Endothelial cell of umbilical vein (primary cell): ENCODE data around the gene JADE3. TPM values are rescaled to one million over a fixed set of nuclear protein-coding genes. Genes with fewer than 3 reads are reported as not detected.

Experiments used
- BruUV-seq: library from RNA; stranded (reverse); fragments of 400-500 nt; replicated peaks from 2 replicates; lab custom pipeline; 2021; lab: Mats Ljungman, UMichigan
- CTCF ChIA-PET: fragments of 300-600, 350-600 bp; sonication (Branson Sonifier 250); formaldehyde crosslinking; loops from one replicate; lab custom pipeline; 2021; ENCODE audit warnings: antibody characterized with exemption, inconsistent platforms; lab: Charles Lee
- POLR2A ChIA-PET: fragments of 300-600, 350-600 bp; sonication (Branson Sonifier 250); formaldehyde crosslinking; loops from one replicate; lab custom pipeline; 2021; ENCODE audit warnings: antibody characterized with exemption, inconsistent platforms; lab: Charles Lee
- DNase-seq: peaks from one replicate; pipeline ENCODE4 v3.0.0-alpha.2; 2011; ENCODE audit warnings: low read depth, low spot score
- FAIRE-seq: peaks from 2 replicates; lab custom pipeline; 2011; peaks lifted over from hg19 to GRCh38; lab: Jason Lieb, UNC
- H2AFZ ChIP-seq: 2 replicates; pipeline ENCODE4 v1.6.0; 2012; ENCODE audit warnings: low read depth, low read length, control low read depth, inconsistent platforms
- H3K27ac ChIP-seq: 2 replicates; pipeline ENCODE4 v1.5.1; 2011; ENCODE audit warnings: low read depth, mild to moderate bottlenecking, control low read depth, low read length, moderate library complexity; ENCODE audit not compliant: insufficient read depth
- H3K27me3 ChIP-seq, 2 experiments: 2 replicates each; pipeline versions ENCODE4 v1.6.0 to v1.6.1; 2011; ENCODE audit warnings: low read length in 2 of 2, mixed read lengths in 1 of 2; ENCODE audit not compliant: control insufficient read depth in 2 of 2, insufficient read depth in 2 of 2
- H3K36me3 ChIP-seq, 2 experiments: 2 replicates in 1 of 2; 3 replicates in 1 of 2; pipeline ENCODE4 v1.5.1; 2011; ENCODE audit warnings: low read length in 2 of 2, mild to moderate bottlenecking in 1 of 2, moderate library complexity in 1 of 2; ENCODE audit not compliant: control insufficient read depth in 2 of 2, insufficient read depth in 2 of 2; ENCODE audit errors: extremely low read depth in 1 of 2
- H3K4me1 ChIP-seq: 3 replicates; pipeline ENCODE4 v1.5.1; 2011; ENCODE audit warnings: mild to moderate bottlenecking, low read length; ENCODE audit not compliant: control insufficient read depth, insufficient read depth; ENCODE audit errors: extremely low read depth
- H3K4me2 ChIP-seq: 2 replicates; pipeline ENCODE4 v1.6.1; 2011; ENCODE audit warnings: low read length, control low read depth, mixed read lengths; ENCODE audit not compliant: insufficient read depth
- H3K4me3 ChIP-seq, 3 experiments: fragments of 200-600 bp in 1 of 3; sonication (generic), shearing (Covaris generic) in 1 of 3; replicated peaks in 1 of 3; 2 replicates each; pipeline ENCODE4 v1.5.1; 2011 to 2016; ENCODE audit warnings: control low read depth in 3 of 3, low read length in 3 of 3, mild to moderate bottlenecking in 2 of 3, inconsistent platforms in 1 of 3, low read depth in 1 of 3, moderate library complexity in 1 of 3; ENCODE audit not compliant: insufficient read depth in 1 of 3
- H3K79me2 ChIP-seq: 2 replicates; pipeline ENCODE4 v1.6.0; 2012; ENCODE audit warnings: low read length, inconsistent platforms; ENCODE audit not compliant: control insufficient read depth, insufficient read depth
- H3K9ac ChIP-seq: replicated peaks from 2 replicates; pipeline ENCODE3; 2011; ENCODE audit warnings: low read length, control low read depth; ENCODE audit not compliant: insufficient read depth; ENCODE audit errors: extremely low read depth
- H3K9me1 ChIP-seq: replicated peaks from 3 replicates; pipeline ENCODE4 v1.6.0; 2011; ENCODE audit warnings: mild to moderate bottlenecking, low read length; ENCODE audit not compliant: control insufficient read depth, insufficient read depth; ENCODE audit errors: extremely low read depth
- H3K9me3 ChIP-seq: replicated peaks from 2 replicates; pipeline ENCODE4 v1.5.1; 2012; ENCODE audit warnings: low read length, inconsistent platforms; ENCODE audit not compliant: control insufficient read depth, insufficient read depth
- H4K20me1 ChIP-seq: replicated peaks from 2 replicates; pipeline ENCODE3; 2011; ENCODE audit warnings: mild to moderate bottlenecking, low read length; ENCODE audit not compliant: control insufficient read depth, insufficient read depth; ENCODE audit errors: extremely low read depth
- CTCF ChIP-seq, 2 donors: IDR thresholded peaks; 1 replicate in 1 of 2; 2 replicates in 1 of 2; pipeline ENCODE4 v1.5.1; 2011; ENCODE audit warnings: low read length in 2 of 2, mild to moderate bottlenecking in 2 of 2, moderate library complexity in 2 of 2, control low read depth in 1 of 2, inconsistent platforms in 1 of 2, low read depth in 1 of 2; ENCODE audit not compliant: insufficient read depth in 1 of 2; ENCODE audit errors: extremely low read depth in 1 of 2
- EZH2 ChIP-seq: IDR thresholded peaks from 2 replicates; pipeline ENCODE4 v1.6.1; 2012; ENCODE audit warnings: borderline replicate concordance, low read depth, mild to moderate bottlenecking, moderate library complexity, low read length, inconsistent platforms; ENCODE audit not compliant: severe bottlenecking
- FOS ChIP-seq: IDR thresholded peaks from 2 replicates; pipeline ENCODE4 v1.6.1; 2011; ENCODE audit warnings: mild to moderate bottlenecking, low read length, moderate library complexity, borderline replicate concordance; ENCODE audit not compliant: insufficient read depth
- GATA2 ChIP-seq: IDR thresholded peaks from 2 replicates; pipeline ENCODE4 v1.7.0; 2011; ENCODE audit warnings: low read depth, mild to moderate bottlenecking, moderate library complexity, mixed read lengths, low read length; ENCODE audit not compliant: insufficient read length, insufficient read depth
- JUN ChIP-seq: IDR thresholded peaks from 2 replicates; pipeline ENCODE4 v1.6.1; 2011; ENCODE audit warnings: borderline replicate concordance, low read depth; ENCODE audit not compliant: insufficient read length, insufficient read depth
- MAX ChIP-seq: IDR thresholded peaks from 2 replicates; pipeline ENCODE4 v1.6.1; 2011; ENCODE audit not compliant: insufficient read depth, insufficient read length
- MYC ChIP-seq: IDR thresholded peaks from one replicate; pipeline ENCODE4 v1.6.1; 2011; ENCODE audit warnings: mild to moderate bottlenecking, low read depth, low read length
- POLR2A ChIP-seq: IDR thresholded peaks from 2 replicates; pipeline ENCODE4 v1.6.1; 2012; ENCODE audit warnings: low read depth, mild to moderate bottlenecking, control low read depth, low read length
- POLR2AphosphoS5 ChIP-seq: IDR thresholded peaks from 2 replicates; pipeline ENCODE4 v1.6.1; 2012; ENCODE audit warnings: low read depth, mild to moderate bottlenecking, control low read depth, low read length, moderate library complexity; ENCODE audit not compliant: insufficient read depth
- dilution Hi-C: fragments of 300-500 bp; cut with MboI; formaldehyde crosslinking; loops from one replicate; pipeline ENCODE4 v1.15.0; 2019; ENCODE audit warnings: low sequenced_read_pairs; ENCODE audit not compliant: extremely low pct_ligation_motif_present
- intact Hi-C: fragments of 100-400 bp; cut with micrococcal nuclease; formaldehyde crosslinking; loops from one replicate; pipeline ENCODE4 v1.10.0; 2022
- polyA plus RNA-seq, 4 experiments: library from polyadenylated mRNA; depleted of rRNA in 3 of 4; stranded (reverse) in 3 of 4; unstranded in 1 of 4; fragments of >200 nt; gene quantifications; 2 replicates each; pipeline versions ENCODE4 v1.2.1 to v1.2.3, GENCODE V29; 2011 to 2012; ENCODE audit warnings: missing spikeins in 1 of 4
- total RNA-seq: library from RNA; stranded (reverse); gene quantifications from 2 replicates; pipeline ENCODE4 v1.2.3, GENCODE V29; 2021

The JADE3 gene
- total and polyA plus RNA-seq, 2 donors (not counting 3 experiments of a cell fraction or from before 2014, with no cell fraction given): 4.9 to 18.4 TPM

GRCh38 chrX:46876901-46877300 is 35.3 kb upstream of the JADE3 start:
- CTCF ChIA-PET: no interaction called here
- no peak for FAIRE-seq
- no TSS peak for BruUV-seq

More at GRCh38 chrX:46876901-46877300, 35.3 kb upstream of the JADE3 start:
- no peaks in the 10 kb centered on the region for H3K79me2 ChIP-seq
- H4K20me1 ChIP-seq: no peaks in the 10 kb centered on the region
- H3K4me1 ChIP-seq: peaks cover 10% of the 10 kb centered on the region
- no peaks in the 10 kb centered on the region for H3K27me3 ChIP-seq
- TF ChIP-seq GATA2 (no peak), MAX (no peak), POLR2A (no peak), CTCF (IDR thresholded peaks at IDR 0.05; ENCODE audit: extremely low read depth in 1 of 2, insufficient read depth in 1 of 2, low read depth in 1 of 2, low read length in 2 of 2) (no peak), MYC (no peak), FOS (no peak), JUN (no peak), EZH2 (no peak), POLR2AphosphoS5 (no peak)
- H3K9me1 ChIP-seq: no peaks in the 10 kb centered on the region
- no peak overlapping the region for H3K27ac ChIP-seq
- no peaks in the 10 kb centered on the region for H3K36me3 ChIP-seq
- no peak overlapping the region for H3K9ac ChIP-seq
- intact Hi-C loops: no loop called here
- no peak for DNase-seq
- dilution Hi-C loops: no loop called here
- POLR2A ChIA-PET: no interaction called here
- no peak overlapping the region for H3K4me3 ChIP-seq
- H3K9me3 ChIP-seq: no peaks in the 10 kb centered on the region
- no peak overlapping the region for H2AFZ ChIP-seq
- no peak overlapping the region for H3K4me2 ChIP-seq
